Activated effector memory CD4-positive, alpha-beta T cell treated with anti-CD3 and anti-CD28 coated beads, Interleukin-2, amount 50 U/mL, for 16 hours (primary cell): ENCODE data around the gene RABAC1.

ENCODE experiments used
- DNase-seq: peaks from one replicate; pipeline ENCODE4 v3.0.0-alpha.2; 2020

Gene RABAC1

DNA sequence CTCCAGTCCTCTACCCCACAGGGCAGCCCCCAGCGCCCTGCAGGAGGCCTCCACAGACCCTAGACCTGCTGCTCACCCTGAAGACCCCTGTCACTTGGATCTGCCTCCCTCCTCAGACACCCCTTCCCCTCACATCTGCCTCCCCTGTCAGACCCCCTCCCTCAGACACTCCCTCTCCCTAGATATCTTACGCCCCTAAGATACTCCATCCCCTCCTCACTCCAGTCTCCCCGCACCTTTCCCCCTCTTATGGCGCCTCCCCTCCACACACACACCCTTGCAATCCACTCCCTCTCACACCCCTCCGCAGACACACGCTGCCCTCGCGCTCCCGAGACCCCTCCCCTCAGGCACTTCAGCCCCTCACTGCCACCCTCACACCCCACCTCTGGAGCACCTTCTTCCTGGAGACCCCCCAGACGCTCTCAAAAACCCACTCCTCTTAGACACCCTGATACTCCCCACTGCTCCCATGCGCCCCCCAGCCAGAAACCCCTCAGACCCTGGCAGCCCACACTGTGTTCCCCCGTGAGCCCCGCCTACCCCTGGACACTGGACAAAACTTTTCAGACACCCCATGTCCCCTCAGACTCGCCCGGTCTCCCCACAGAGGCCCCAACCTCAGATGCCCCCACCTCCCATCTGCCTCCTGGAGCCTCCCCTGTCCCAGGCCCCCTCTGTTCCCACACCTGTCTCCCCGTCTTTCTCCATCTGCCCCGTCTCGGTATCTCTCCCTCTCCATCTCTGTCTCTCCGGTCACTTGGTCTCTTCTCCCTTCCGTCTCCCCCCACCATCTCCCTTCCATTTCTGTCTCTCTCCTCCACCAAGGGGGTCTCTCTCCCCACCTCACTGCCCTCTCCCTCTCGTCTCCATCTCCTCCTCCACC, 45.3 kb downstream of the RABAC1 start:
- DNase-seq: no peak

GRCh38 chr19:41912899-41913537, 46.1 kb downstream of the RABAC1 start:
- no peak for DNase-seq

DNA sequence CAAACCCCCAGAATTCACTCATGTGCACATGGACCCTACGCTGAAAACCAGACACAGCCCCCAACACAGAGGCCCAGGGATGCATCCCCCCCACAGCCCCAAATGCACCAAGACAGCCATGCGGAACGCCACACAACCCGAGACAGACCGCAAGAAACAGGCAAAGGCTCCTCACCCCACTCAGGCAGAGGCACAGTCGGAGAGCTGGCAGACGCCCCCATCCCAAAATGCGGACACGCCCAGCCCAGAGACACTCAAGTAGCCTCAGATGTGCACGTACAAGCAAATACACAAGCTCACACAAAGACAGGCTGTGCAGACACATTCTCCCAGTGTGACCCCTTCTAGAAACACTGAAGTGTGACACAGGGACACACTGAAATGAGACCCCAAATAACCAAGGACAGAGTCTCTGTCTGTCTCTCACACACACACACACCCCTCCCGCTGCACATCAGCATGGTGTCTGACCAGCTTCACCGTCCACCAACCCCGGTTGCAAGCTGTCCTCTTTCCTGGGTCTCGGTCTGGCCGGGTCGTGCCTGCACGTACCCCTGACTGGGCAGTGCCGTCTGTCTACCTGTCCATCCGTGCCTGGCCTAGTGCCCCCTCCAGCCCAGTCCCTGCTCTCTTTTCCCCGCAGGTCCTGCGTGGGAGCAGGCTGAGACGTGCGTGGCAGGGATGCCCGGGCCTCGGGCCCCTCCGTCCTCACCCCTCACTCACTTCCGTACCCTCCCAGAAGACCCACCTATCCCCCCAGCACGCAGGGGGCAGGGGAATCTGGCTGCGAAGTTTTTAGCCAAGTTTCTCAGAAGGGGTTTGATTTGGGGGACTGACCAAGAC, 47.0 kb downstream of the RABAC1 start:
- DNase-seq: no peak

DNA sequence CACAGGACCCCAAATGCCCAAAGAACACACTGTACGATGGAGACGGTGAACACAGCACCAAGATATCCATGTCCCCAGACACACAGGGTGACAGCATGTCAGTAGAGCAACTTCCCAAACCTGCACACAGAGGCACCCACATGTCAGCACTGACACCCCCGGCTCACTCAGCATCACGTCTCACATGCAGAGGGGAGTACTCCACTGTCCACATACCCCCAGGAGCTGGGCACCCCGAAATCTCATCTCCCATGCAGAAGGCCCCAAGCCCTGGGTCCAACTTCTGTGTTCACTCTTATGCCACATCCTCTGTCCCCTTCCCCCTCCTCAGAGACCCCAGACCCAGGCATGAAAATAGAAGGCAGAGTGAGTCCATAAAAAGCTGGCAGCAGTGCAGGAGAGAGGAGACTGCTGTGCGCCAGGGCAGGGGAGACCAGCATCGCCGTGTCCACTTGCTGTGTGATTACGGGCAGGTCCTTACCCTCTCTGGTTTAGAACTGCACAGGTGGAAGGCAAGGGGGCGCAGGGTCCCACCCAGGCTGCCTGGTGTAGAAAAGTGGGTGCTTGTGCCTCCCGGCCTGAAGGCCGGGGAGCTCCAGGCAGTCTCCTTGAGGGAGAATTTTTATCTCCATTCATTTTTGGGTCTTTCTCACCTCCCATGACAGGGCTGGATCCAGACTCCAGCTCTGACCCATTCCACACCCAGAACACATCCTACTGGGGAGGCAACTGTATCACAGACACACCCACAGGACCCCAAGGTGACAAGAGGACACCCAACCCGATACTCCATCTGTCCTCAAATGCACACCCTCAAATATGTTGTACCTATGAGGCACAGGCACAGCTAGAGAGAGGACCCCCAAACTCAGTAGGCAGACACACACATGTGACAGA, 47.9 kb downstream of the RABAC1 start:
- DNase-seq: no peak

DNA sequence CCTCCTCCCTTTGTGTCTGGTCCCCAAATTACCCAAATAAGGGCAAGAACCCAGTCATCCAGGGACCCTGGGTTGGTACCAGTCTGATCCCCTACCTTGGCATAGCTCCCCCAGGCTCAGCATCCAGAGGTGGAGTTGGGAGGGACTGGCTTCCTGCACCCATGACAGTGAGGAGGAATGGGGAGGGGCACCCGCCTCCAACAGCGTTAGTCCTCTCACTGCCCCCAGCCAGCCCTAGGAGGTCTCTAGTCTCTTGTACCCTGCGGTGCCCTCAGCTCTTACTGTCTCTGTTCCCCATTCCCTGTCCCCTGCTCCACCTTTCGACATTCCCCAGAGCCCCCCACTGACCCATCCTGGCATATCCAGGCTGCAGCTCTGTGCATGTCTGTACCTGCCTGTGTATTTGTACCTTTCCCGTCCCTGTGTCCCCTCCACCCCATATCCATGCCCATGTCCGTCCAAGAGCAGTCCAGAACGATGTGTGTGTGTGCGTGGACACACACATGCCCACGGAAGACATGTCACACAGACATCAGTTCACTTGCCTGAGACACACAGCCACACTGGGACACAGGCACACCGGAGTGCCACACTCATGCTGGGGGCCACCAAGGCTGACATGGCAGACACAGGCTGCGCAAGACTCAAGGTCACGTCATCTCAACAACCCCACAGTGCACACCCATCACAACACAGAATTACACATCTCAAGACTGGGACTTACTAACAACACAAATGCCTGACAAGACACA, 48.7 kb downstream of the RABAC1 start:
- no peak for DNase-seq

DNA sequence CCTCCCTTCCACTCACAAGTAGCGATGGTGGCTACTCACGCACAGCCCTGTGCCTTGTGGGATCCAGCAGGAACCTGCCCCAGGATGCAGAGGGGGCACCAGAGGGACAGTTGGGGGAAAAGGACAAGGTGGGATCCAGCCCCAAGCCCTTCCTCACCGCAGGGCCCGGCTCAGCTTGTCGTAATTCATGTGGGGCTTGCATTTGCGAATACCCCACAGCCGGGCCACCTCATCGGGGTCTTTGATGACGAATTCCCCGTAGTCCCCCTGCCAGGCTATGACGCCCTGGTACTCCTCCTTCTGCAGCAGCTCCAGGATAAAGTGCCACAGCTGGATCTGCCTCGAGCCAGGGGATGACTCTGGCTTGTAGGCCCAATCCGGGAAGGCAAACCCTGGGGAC, 49.4 kb downstream of the RABAC1 start:
- DNase-seq: no peak

DNA sequence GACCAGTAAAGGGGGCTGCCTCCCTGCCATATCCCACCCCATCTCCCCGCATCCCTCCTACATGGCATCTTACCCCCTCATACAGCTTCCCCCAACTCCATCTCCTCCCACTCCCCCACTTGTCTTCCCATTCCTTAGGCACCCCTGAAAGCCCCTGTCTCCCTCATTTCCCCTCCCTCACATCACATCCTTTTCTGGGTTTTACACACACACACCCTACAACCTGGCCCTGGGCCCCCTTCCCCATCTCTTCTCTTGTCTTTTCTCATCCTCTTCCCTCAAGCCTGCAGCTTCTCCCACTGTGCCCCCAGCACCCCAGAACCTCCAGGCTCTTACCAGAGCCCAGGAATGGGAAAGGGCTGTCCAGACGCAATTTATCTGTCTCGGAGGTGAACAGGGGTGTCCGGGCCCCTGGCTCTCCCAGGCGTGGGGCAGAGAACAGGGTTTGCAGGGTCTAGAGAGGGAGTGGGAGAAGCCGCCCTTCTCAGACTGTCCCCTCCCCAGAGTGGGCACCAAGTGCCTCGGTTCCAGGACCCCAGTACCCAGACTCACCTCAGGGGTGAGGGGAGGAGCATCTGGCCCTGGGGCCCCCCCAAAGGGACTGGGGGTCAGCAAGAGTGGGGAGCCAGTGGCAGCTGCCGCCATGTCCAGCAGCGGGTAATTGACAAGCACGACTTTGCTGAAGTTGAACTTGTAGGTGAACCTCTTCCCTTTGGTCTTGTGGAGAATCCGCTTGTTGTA, 50.2 kb downstream of the RABAC1 start:
- DNase-seq: no peak

- no peak for DNase-seq
These were observed 51.0 kb downstream of the RABAC1 start for GRCh38 chr19:41907994-41908615.

- no peak for DNase-seq
These were observed 52.0 kb downstream of the RABAC1 start for GRCh38 chr19:41906916-41907680.
